ENCODE measurements around the gene ELAC2.

GRCh38 chr17:13024016-13024415, 6.2 kb upstream of the ELAC2 start:
- TF ChIP-seq POLR2A (IDR thresholded peaks at IDR 0.05) (no peak), EP300 (IDR thresholded peaks at IDR 0.05; ENCODE audit: low read depth) (no peak), POLR2AphosphoS5 (IDR thresholded peaks at IDR 0.05) (no peak)
- TF ChIP-seq, protein P1, sequence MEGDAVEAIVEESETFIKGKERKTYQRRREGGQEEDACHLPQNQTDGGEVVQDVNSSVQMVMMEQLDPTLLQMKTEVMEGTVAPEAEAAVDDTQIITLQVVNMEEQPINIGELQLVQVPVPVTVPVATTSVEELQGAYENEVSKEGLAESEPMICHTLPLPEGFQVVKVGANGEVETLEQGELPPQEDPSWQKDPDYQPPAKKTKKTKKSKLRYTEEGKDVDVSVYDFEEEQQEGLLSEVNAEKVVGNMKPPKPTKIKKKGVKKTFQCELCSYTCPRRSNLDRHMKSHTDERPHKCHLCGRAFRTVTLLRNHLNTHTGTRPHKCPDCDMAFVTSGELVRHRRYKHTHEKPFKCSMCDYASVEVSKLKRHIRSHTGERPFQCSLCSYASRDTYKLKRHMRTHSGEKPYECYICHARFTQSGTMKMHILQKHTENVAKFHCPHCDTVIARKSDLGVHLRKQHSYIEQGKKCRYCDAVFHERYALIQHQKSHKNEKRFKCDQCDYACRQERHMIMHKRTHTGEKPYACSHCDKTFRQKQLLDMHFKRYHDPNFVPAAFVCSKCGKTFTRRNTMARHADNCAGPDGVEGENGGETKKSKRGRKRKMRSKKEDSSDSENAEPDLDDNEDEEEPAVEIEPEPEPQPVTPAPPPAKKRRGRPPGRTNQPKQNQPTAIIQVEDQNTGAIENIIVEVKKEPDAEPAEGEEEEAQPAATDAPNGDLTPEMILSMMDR (IDR thresholded peaks at IDR 0.05), result no peak
